Measurements from ENCODE around the gene TMEM258. TPM values are rescaled to one million over a fixed set of nuclear protein-coding genes. Genes with fewer than 3 reads are reported as not detected.

The TMEM258 gene
- polyA plus RNA-seq, 1 of the 3 experiments (the other 2 are of a cell fraction), result 454 TPM

- Histone ChIP-seq H3K9me2 (no peaks in the 10 kb centered on the region), H3K9me3 (no peaks in the 10 kb centered on the region), H3K4me2 (no peak overlapping the region), H3F3A (replicated peaks; ENCODE audit: insufficient read depth) (no peaks in the 10 kb centered on the region), H3K4me3 (ENCODE audit: low read depth in 2 of 2, low read length in 1 of 2) (no peak overlapping the region), H3K79me2 (ENCODE audit: insufficient read depth) (no peaks in the 10 kb centered on the region), H3K27me3 (ENCODE audit: insufficient read depth) (no peaks in the 10 kb centered on the region), H3K9ac (no peak overlapping the region), H3K4me1 (ENCODE audit: control insufficient read depth in 1 of 2, insufficient read depth in 2 of 2, low read depth in 1 of 2, low read length in 1 of 2) (peaks cover 0 to 28% of the 10 kb centered on the region in 2 experiments; a peak in 2 of 4 replicates), H4K20me1 (ENCODE audit: insufficient read depth) (no peaks in the 10 kb centered on the region), H3K27ac (ENCODE audit: low read depth in 2 of 2, low read length in 1 of 2) (no peak overlapping the region), H2AFZ (ENCODE audit: low read depth) (no peak overlapping the region), H3K36me3 (replicated peaks in 1 of 2; ENCODE audit: control insufficient read depth in 1 of 2, insufficient read depth in 2 of 2, low read length in 1 of 2) (no peaks in the 10 kb centered on the region)
- ChIA-PET POLR2A (interaction anchor here (1.2 kb wide), 1 partner anchor 26 kb away, joined by 3 read pairs; the partner anchor contains the start of genes FEN1 and TMEM258), CTCF (interaction anchor here (0.7 to 14.3 kb wide), 6 partner anchors 13 to 730 kb away, joined by 3 to 140 read pairs (median 12); partner anchors contain the start of gene MYRF)
- DNase-seq, result no peak
- TF ChIP-seq, protein P1, sequence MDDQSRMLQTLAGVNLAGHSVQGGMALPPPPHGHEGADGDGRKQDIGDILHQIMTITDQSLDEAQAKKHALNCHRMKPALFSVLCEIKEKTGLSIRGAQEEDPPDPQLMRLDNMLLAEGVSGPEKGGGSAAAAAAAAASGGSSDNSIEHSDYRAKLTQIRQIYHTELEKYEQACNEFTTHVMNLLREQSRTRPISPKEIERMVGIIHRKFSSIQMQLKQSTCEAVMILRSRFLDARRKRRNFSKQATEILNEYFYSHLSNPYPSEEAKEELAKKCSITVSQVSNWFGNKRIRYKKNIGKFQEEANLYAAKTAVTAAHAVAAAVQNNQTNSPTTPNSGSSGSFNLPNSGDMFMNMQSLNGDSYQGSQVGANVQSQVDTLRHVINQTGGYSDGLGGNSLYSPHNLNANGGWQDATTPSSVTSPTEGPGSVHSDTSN (IDR thresholded peaks at IDR 0.05), result no peak
- TF ChIP-seq YY1 (IDR thresholded peaks at IDR 0.05; ENCODE audit: low read depth), result no peak
- TF ChIP-seq GATA2 (CRISPR knock-in tag; IDR thresholded peaks at IDR 0.05), result no peak
- no peak for TF ChIP-seq TCF12 (IDR thresholded peaks at IDR 0.05)
- TF ChIP-seq NFIC (IDR thresholded peaks at IDR 0.05; ENCODE audit: borderline replicate concordance), result no peak
- no peak for TF ChIP-seq NRF1 (IDR thresholded peaks at IDR 0.05; ENCODE audit: low read depth, low read length)
- TF ChIP-seq MXI1 (IDR thresholded peaks at IDR 0.05; ENCODE audit: low read depth, low read length), result no peak
- TF ChIP-seq EZH2phosphoT487 (IDR thresholded peaks at IDR 0.05; ENCODE audit: borderline replicate concordance, low read depth), result no peak
- no peak for TF ChIP-seq TAF1 (IDR thresholded peaks at IDR 0.05; ENCODE audit: borderline replicate concordance, low read depth, low read length)
- no peak for TF ChIP-seq EP300 (IDR thresholded peaks at IDR 0.05; ENCODE audit: borderline replicate concordance in 1 of 2, low read depth in 1 of 2, low read length in 1 of 2)
- TF ChIP-seq, protein P2, sequence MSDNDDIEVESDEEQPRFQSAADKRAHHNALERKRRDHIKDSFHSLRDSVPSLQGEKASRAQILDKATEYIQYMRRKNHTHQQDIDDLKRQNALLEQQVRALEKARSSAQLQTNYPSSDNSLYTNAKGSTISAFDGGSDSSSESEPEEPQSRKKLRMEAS (IDR thresholded peaks at IDR 0.05; ENCODE audit: low read depth), result no peak
- TF ChIP-seq SMC3 (IDR thresholded peaks at IDR 0.05; ENCODE audit: low read depth, low read length), result no peak
- no peak for TF ChIP-seq REST (IDR thresholded peaks at IDR 0.05; ENCODE audit: low read depth, low read length)
- TF ChIP-seq RCOR1 (IDR thresholded peaks at IDR 0.05; ENCODE audit: low read length), result no peak
- TF ChIP-seq CHD2 (IDR thresholded peaks at IDR 0.05; ENCODE audit: low read length, partially characterized antibody), result no peak
- TF ChIP-seq FOSL2 (IDR thresholded peaks at IDR 0.05; ENCODE audit: borderline replicate concordance, low read depth), result no peak
- no peak for TF ChIP-seq MEF2A (IDR thresholded peaks at IDR 0.05; ENCODE audit: borderline replicate concordance, low read depth)
- TF ChIP-seq TEAD4 (IDR thresholded peaks at IDR 0.05; ENCODE audit: borderline replicate concordance, insufficient read depth), result no peak
- TF ChIP-seq, protein P3, sequence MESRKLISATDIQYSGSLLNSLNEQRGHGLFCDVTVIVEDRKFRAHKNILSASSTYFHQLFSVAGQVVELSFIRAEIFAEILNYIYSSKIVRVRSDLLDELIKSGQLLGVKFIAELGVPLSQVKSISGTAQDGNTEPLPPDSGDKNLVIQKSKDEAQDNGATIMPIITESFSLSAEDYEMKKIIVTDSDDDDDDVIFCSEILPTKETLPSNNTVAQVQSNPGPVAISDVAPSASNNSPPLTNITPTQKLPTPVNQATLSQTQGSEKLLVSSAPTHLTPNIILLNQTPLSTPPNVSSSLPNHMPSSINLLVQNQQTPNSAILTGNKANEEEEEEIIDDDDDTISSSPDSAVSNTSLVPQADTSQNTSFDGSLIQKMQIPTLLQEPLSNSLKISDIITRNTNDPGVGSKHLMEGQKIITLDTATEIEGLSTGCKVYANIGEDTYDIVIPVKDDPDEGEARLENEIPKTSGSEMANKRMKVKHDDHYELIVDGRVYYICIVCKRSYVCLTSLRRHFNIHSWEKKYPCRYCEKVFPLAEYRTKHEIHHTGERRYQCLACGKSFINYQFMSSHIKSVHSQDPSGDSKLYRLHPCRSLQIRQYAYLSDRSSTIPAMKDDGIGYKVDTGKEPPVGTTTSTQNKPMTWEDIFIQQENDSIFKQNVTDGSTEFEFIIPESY (IDR thresholded peaks at IDR 0.05; ENCODE audit: borderline replicate concordance, low read depth), result no peak
- no peak for TF ChIP-seq GABPA (IDR thresholded peaks at IDR 0.05; ENCODE audit: low read depth)
- 89% methylated on average over 10 of the region's 13 CpGs for WGBS (ENCODE audit: low lambda C conversion rate)
Observed at GRCh38 chr11:61766353-61766841, 26.0 kb downstream of the TMEM258 start.

All from SK-N-SH (cell line).